Tibial nerve (tissue), 4 donors: Measurements from ENCODE around the gene AEBP2. TPM values are rescaled to one million over a fixed set of nuclear protein-coding genes. Genes with fewer than 3 reads are reported as not detected.

Experiments
- DNase-seq, 2 donors: peaks; one replicate each; pipeline ENCODE4 v3.0.0-alpha.2; 2019; ENCODE audit warnings: low spot score in 2 of 2
- H3K27ac ChIP-seq, 4 donors: fragments of 200-600 bp; sonication (generic) in 3 of 4; one replicate each; pipeline ENCODE4 v1.5.1; 2017 to 2019; ENCODE audit warnings: mild to moderate bottlenecking in 1 of 4
- H3K27me3 ChIP-seq, 2 donors: fragments of 200-600 bp; sonication (generic) in 1 of 2; one replicate each; pipeline versions ENCODE4 v1.5.1 to v1.6.0; 2017 to 2019
- H3K36me3 ChIP-seq, 3 donors: fragments of 200-600 bp; sonication (generic); one replicate each; pipeline ENCODE4 v1.5.1; 2018 to 2019
- H3K4me1 ChIP-seq, 4 donors: fragments of 200-600 bp; sonication (generic) in 3 of 4; one replicate each; pipeline ENCODE4 v1.5.1; 2017 to 2019
- H3K4me3 ChIP-seq, 4 donors: fragments of 200-600 bp; sonication (generic) in 3 of 4; one replicate each; pipeline ENCODE4 v1.5.1; 2017 to 2019; ENCODE audit warnings: mild to moderate bottlenecking in 1 of 4, moderate library complexity in 1 of 4
- H3K9me3 ChIP-seq, 4 donors: fragments of 200-600 bp; sonication (generic) in 3 of 4; one replicate each; pipeline ENCODE4 v1.5.1; 2017 to 2019
- CTCF ChIP-seq, 5 experiments: fragments of 200-600 bp in 3 of 5; fragments of 450-650 bp in 2 of 5; sonication (generic) in 3 of 5; IDR thresholded peaks; one replicate each; pipeline ENCODE4 v1.5.1; 2016 to 2019; ENCODE audit warnings: antibody characterized with exemption in 5 of 5, mild to moderate bottlenecking in 3 of 5, moderate library complexity in 2 of 5
- EP300 ChIP-seq, 2 donors: sonication (generic); formaldehyde crosslinking; IDR thresholded peaks; one replicate each; pipeline ENCODE4 v1.6.1; 2017; ENCODE audit warnings: antibody characterized with exemption in 2 of 2, mild to moderate bottlenecking in 1 of 2
- POLR2A ChIP-seq, 2 donors: fragments of 450-650 bp; IDR thresholded peaks; one replicate each; pipeline ENCODE4 v1.6.1; 2017; ENCODE audit warnings: antibody characterized with exemption in 2 of 2, mild to moderate bottlenecking in 2 of 2, moderate library complexity in 2 of 2
- WGBS, 2 donors: methylation state at CpG; one replicate each; pipeline ENCODE4 v1.1.5; 2018; 5-methylcytosine and 5-hydroxymethylcytosine counted together
- total RNA-seq, 4 donors: library from RNA; depleted of rRNA; stranded (reverse); fragments of >200 nt; gene quantifications; one replicate each; pipeline ENCODE4 v1.1.0, GENCODE V29; 2016

The AEBP2 gene
- total RNA-seq, 4 donors from 2014 or later = 35.7 to 55.9 (median 45.7) TPM

- TF ChIP-seq CTCF (IDR thresholded peaks at IDR 0.05) (no peak), POLR2A (IDR thresholded peaks at IDR 0.05) (no peak), EP300 (IDR thresholded peaks at IDR 0.05) (no peak)
- H3K4me3 ChIP-seq = no peak overlapping the region
- H3K9me3 ChIP-seq = peaks cover 0 to 11% (median 0%) of the 10 kb centered on the region in 4 donors
- no peaks in the 10 kb centered on the region for H3K36me3 ChIP-seq
- H3K4me1 ChIP-seq = no peaks in the 10 kb centered on the region
- H3K27ac ChIP-seq = no peak overlapping the region
- no peak for DNase-seq
- H3K27me3 ChIP-seq = no peaks in the 10 kb centered on the region
Observed at GRCh38 chr12:19430988-19431387, 8.3 kb upstream of the AEBP2 start.

- H3K9me3 ChIP-seq = peaks cover 0 to 7% (median 0%) of the 10 kb centered on the region in 4 donors
- H3K27me3 ChIP-seq = no peaks in the 10 kb centered on the region
- H3K4me3 ChIP-seq = no peak overlapping the region
- TF ChIP-seq EP300 (IDR thresholded peaks at IDR 0.05) (no peak), POLR2A (IDR thresholded peaks at IDR 0.05) (no peak), CTCF (IDR thresholded peaks at IDR 0.05) (no peak)
- DNase-seq = no peak
- no peaks in the 10 kb centered on the region for H3K4me1 ChIP-seq
- no peaks in the 10 kb centered on the region for H3K36me3 ChIP-seq
- peak overlapping the region in 1 of 4 donors; percentile 32 for H3K27ac ChIP-seq
- 56 to 64% methylated on average over 5 of the region's 5 CpGs for WGBS, 2 donors
Observed at GRCh38 chr12:19431407-19432308, 7.6 kb upstream of the AEBP2 start.

GRCh38 chr12:19432309-19433170 lies 6.8 kb upstream of the AEBP2 start:
- no peak for TF ChIP-seq CTCF (IDR thresholded peaks at IDR 0.05)
- no peak for TF ChIP-seq EP300 (IDR thresholded peaks at IDR 0.05)
- TF ChIP-seq POLR2A (IDR thresholded peaks at IDR 0.05) = no peak
- no peaks in the 10 kb centered on the region for H3K36me3 ChIP-seq
- no peak for DNase-seq
- H3K27ac ChIP-seq = peak overlapping the region in 1 of 4 donors; percentile 32
- WGBS, 2 donors = 85 to 90% methylated on average over 9 of the region's 9 CpGs
- no peaks in the 10 kb centered on the region for H3K4me1 ChIP-seq
- H3K9me3 ChIP-seq = peaks cover 0 to 3% (median 0%) of the 10 kb centered on the region in 4 donors
- no peaks in the 10 kb centered on the region for H3K27me3 ChIP-seq
- H3K4me3 ChIP-seq = no peak overlapping the region

DNA sequence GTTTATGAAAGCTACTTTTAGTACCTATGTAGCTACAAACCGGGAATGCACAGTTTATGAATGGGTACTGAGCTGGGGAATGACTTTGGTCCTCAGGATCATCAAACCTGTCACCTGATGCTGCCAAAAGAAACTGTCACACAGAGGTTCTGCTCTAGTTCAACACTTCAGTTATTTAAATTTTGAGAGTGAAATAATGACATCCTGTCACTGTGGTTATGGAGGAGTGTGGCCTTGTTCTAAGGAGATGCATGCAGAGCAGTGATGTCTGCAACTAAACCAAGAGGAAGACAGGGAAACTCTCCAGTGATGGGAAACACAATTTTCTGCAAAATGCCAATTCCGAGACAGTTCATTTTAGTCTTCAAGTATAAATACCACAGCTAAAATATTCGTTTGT lies 4.8 kb upstream of the AEBP2 start:
- Histone ChIP-seq H3K4me3 (no peak overlapping the region), H3K27me3 (no peaks in the 10 kb centered on the region), H3K4me1 (no peaks in the 10 kb centered on the region), H3K36me3 (no peaks in the 10 kb centered on the region), H3K9me3 (no peaks in the 10 kb centered on the region), H3K27ac (no peak overlapping the region)
- WGBS, 2 donors = 73 to 76% methylated on average over 3 of the region's 3 CpGs
- DNase-seq = no peak
- TF ChIP-seq CTCF (IDR thresholded peaks at IDR 0.05) (no peak), POLR2A (IDR thresholded peaks at IDR 0.05) (no peak), EP300 (IDR thresholded peaks at IDR 0.05) (no peak)
